Measurements from ENCODE around the gene KCNT1.

KCNT1 gene

DNA sequence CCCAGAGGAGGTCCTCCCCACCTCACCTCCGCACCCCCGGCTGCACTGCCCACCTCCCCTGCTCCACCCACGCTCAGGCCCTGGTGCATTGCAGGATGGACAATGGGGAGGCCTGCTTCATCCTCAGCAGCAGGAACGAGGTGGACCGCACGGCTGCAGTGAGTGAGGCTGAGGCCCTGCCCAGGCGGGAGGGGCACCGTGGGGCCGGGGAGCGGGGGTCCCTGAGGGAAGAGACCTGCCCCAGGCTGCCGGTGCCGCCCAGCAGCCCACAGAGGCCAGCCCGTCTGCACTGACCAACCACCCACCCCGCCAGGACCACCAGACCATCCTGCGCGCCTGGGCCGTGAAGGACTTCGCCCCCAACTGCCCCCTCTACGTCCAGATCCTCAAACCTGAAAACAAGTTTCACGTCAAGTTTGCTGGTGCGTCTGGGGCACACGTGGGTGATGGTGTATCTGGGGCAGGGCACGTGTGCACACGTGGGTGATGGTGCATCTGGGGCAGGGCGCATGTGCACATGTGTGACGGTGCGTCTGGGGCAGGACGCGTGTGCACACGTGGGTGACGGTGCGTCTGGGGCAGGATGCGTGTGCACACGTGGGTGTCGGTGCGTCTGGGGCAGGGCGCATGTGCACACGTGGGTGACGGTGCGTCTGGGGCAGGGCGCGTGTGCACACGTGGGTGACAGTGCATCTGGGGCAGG is 66.7 kb downstream of the KCNT1 start:
- no peak for DNase-seq (ENCODE audit: low read depth)
- H3K4me3 ChIP-seq (replicated peaks; ENCODE audit: low read depth, low read length): no peak overlapping the region
- TF ChIP-seq, protein P1, sequence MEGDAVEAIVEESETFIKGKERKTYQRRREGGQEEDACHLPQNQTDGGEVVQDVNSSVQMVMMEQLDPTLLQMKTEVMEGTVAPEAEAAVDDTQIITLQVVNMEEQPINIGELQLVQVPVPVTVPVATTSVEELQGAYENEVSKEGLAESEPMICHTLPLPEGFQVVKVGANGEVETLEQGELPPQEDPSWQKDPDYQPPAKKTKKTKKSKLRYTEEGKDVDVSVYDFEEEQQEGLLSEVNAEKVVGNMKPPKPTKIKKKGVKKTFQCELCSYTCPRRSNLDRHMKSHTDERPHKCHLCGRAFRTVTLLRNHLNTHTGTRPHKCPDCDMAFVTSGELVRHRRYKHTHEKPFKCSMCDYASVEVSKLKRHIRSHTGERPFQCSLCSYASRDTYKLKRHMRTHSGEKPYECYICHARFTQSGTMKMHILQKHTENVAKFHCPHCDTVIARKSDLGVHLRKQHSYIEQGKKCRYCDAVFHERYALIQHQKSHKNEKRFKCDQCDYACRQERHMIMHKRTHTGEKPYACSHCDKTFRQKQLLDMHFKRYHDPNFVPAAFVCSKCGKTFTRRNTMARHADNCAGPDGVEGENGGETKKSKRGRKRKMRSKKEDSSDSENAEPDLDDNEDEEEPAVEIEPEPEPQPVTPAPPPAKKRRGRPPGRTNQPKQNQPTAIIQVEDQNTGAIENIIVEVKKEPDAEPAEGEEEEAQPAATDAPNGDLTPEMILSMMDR (IDR thresholded peaks at IDR 0.05; ENCODE audit: low read length, missing control alignments): no peak

DNA sequence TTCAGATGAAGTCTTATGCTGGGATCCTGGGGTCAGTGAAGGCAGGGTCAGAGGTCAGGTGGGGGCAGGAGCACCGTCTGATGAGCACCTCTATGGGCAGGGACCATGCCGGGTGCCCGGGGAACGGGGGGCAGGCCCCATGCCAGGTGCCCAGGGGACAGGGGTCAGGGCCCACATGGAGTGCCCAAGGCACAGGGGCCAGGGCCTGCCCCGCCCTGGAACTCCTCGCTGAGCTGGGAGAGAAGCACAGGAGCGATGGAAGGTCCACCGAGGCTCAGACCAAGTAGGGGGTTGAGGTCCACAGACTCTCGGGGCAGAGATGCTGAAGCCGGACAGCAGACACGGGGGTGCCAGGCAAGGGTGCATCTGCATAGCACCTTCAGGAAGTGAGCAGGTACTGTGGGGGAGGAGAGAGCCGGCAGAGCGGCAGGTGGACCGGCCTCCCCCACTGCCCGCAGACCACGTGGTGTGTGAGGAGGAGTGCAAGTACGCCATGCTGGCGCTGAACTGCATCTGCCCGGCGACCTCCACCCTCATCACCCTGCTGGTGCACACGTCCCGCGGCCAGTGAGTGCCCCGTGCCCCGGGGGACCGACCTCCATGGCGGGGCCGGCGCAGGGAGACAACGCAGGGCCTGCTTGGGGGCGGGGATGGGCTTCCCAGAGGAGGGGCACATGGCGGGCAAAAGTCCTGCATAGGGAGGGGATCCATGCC is 67.7 kb downstream of the KCNT1 start:
- no peak overlapping the region for H3K4me3 ChIP-seq (replicated peaks; ENCODE audit: low read depth, low read length)
- TF ChIP-seq, protein P1 (IDR thresholded peaks at IDR 0.05; ENCODE audit: low read length, missing control alignments): no peak
- DNase-seq (ENCODE audit: low read depth): no peak

DNA sequence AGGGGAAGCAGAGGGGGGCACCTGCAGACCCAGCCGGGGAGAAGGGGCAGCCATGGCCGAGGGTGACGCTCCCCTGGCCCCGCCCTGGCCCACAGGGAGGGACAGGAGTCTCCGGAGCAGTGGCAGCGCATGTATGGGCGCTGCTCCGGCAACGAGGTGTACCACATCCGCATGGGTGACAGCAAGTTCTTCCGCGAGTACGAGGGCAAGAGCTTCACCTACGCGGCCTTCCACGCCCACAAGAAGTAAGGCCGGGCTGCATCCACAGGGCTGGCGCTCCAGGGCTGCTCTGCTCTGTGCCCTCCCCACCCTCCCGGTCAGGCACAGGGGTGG is 68.2 kb downstream of the KCNT1 start:
- TF ChIP-seq, protein P1 (IDR thresholded peaks at IDR 0.05; ENCODE audit: low read length, missing control alignments): no peak
- no peak overlapping the region for H3K4me3 ChIP-seq (replicated peaks; ENCODE audit: low read depth, low read length)
- no peak for DNase-seq (ENCODE audit: low read depth)

DNA sequence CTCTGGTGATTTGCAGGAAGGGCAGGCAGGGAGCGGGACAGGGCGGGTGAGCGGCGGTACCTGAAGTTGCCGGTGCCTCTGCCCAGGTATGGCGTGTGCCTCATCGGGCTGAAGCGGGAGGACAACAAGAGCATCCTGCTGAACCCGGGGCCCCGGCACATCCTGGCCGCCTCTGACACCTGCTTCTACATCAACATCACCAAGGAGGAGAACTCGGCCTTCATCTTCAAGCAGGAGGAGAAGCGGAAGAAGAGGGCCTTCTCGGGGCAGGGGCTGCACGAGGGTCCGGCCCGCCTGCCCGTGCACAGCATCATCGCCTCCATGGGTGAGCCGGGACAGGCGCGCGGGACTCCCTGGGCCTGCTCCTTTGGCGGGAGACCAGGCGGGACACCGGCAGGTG is 68.8 kb downstream of the KCNT1 start:
- no peak for DNase-seq (ENCODE audit: low read depth)
- no peak overlapping the region for H3K4me3 ChIP-seq (replicated peaks; ENCODE audit: low read depth, low read length)
- TF ChIP-seq, protein P1 (IDR thresholded peaks at IDR 0.05; ENCODE audit: low read length, missing control alignments): no peak

DNA sequence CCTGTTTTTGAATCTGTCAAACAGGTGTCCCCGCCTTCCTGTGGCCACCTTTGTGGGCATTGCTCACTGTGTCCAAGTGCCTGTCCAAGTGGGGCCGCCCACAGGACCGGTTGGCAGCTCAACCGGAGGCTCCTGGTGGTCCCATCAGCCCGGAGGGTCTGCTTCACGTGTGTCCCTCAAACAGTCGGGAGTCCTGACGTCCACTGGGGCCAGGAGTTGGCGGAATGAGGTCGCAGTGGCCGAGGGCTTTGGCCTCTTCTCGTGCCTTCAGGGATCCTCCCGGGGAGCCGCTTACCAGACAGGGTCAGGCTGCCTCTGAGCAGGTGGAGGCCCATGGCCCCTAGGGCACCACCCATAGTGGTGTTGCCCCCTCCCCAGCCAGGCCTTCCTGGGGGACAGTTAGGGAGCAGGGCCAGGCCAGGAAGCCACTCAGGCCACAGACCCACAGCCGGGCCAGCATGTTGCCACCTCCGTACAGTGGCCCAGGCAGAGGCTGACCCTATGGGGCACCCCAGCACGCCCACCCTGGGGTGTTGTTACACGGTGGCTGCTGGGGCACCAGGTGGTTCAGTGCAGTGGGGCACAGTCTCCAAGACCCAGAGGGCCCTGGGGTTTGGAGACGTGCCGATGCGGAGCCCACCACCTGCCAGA is 69.5 kb downstream of the KCNT1 start:
- H3K4me3 ChIP-seq (replicated peaks; ENCODE audit: low read depth, low read length): no peak overlapping the region
- no peak for DNase-seq (ENCODE audit: low read depth)
- TF ChIP-seq, protein P1 (IDR thresholded peaks at IDR 0.05; ENCODE audit: low read length, missing control alignments): no peak

DNA sequence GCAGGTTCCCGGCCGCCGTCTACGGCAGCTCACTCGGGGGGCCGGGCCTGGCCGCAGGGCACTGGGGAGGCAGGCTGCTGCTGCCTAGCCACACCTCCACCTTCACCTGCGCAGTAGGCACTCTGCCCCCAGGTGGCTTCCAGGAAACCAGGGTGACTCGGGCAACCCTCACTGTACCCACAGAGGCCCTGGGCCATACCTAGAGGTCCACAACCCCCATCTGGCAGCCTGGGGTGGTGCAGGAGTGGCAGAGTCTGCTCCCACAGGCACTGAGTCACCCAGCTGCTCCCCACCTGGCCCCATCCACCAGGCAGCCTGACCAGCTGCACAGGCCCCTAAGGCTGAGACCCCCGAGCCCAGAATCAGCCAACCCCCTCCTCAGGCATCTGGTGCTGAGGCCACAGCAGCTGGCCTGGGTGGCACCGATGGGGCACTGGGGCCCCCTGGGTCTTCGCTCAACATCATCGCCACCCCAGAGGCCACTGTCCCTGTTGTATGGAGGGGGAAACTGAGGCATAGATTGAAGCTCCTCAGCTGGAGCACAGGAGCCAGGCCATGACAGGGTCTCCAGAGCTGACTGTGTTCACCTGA is 70.2 kb downstream of the KCNT1 start:
- no peak overlapping the region for H3K4me3 ChIP-seq (replicated peaks; ENCODE audit: low read depth, low read length)
- TF ChIP-seq, protein P1 (IDR thresholded peaks at IDR 0.05; ENCODE audit: low read length, missing control alignments): no peak
- DNase-seq (ENCODE audit: low read depth): no peak
